ENCODE measurements around the gene LCE6A.

DNA sequence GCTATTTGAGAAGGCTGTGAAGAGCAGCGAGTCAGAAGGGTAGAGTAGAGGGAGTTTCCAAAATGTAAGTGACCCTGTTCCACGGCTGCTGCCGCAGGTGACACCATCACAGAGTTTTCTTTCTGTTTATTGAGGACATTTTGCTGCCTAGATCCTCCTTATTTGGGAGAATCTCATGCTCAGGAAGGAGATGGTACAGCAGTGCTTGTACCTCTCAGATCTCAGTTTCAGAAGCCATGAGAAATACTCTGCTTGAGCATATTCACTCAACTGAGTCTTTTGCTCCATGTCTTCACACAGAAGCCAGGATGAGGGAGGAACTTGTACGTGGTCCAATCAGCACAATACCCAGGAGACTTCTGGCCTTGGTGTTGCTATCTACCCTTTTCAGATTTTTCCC is 18.7 kb downstream of the LCE6A start:
- TF ChIP-seq, protein P1, sequence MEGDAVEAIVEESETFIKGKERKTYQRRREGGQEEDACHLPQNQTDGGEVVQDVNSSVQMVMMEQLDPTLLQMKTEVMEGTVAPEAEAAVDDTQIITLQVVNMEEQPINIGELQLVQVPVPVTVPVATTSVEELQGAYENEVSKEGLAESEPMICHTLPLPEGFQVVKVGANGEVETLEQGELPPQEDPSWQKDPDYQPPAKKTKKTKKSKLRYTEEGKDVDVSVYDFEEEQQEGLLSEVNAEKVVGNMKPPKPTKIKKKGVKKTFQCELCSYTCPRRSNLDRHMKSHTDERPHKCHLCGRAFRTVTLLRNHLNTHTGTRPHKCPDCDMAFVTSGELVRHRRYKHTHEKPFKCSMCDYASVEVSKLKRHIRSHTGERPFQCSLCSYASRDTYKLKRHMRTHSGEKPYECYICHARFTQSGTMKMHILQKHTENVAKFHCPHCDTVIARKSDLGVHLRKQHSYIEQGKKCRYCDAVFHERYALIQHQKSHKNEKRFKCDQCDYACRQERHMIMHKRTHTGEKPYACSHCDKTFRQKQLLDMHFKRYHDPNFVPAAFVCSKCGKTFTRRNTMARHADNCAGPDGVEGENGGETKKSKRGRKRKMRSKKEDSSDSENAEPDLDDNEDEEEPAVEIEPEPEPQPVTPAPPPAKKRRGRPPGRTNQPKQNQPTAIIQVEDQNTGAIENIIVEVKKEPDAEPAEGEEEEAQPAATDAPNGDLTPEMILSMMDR (IDR thresholded peaks at IDR 0.05; ENCODE audit: low read depth, low read length), result no peak
- TF ChIP-seq EZH2phosphoT487 (IDR thresholded peaks at IDR 0.05; ENCODE audit: low read depth), result no peak
